Measurements from ENCODE around the gene CLDN16. TPM values are rescaled to one million over a fixed set of nuclear protein-coding genes. Genes with fewer than 3 reads are reported as not detected.

Gene CLDN16
- total RNA-seq, 2 experiments from 2014 or later, result not detected

GRCh38 chr3:190446573-190447279 is 58.8 kb downstream of the CLDN16 start:
- Mint-ChIP-seq H3K4me3 (no peak overlapping the region), H3K27me3 (ENCODE audit: low read depth) (no peaks in the 10 kb centered on the region), H3K27ac (no peak overlapping the region), H3K9me3 (no peaks in the 10 kb centered on the region), H3K4me1 (ENCODE audit: low read depth) (peaks cover 8% of the 10 kb centered on the region), H3K36me3 (ENCODE audit: low read depth) (no peaks in the 10 kb centered on the region)
- CTCF ChIA-PET, result no interaction called here
- no peak for DNase-seq
- intact Hi-C loops (cut with micrococcal nuclease), result no loop called here

- Mint-ChIP-seq H3K4me3 (no peak overlapping the region), H3K4me1 (ENCODE audit: low read depth) (peaks cover 8% of the 10 kb centered on the region), H3K36me3 (ENCODE audit: low read depth) (no peaks in the 10 kb centered on the region), H3K27ac (no peak overlapping the region), H3K9me3 (no peaks in the 10 kb centered on the region), H3K27me3 (ENCODE audit: low read depth) (peaks cover 2% of the 10 kb centered on the region)
- CTCF ChIA-PET, result no interaction called here
- DNase-seq, result no peak
- intact Hi-C loops (cut with micrococcal nuclease), result no loop called here
Measured at GRCh38 chr3:190448256-190448655, 60.3 kb downstream of the CLDN16 start.

GRCh38 chr3:190449801-190450200 is 61.8 kb downstream of the CLDN16 start, which contains the start of gene TMEM207:
Gene TMEM207, minus strand, starts transcription at chr3:190449901. Its CDS starts 92 bp downstream, at chr3:190449809.
- Mint-ChIP-seq H3K4me3 (no peak within 1 kb of the TSS), H3K27me3 (ENCODE audit: low read depth) (peaks cover 2% of the 10 kb centered on the region), H3K9me3 (no peaks in the 10 kb centered on the region), H3K27ac (no peak within 1 kb of the TSS), H3K4me1 (ENCODE audit: low read depth) (peaks cover 8% of the 10 kb centered on the region), H3K36me3 (ENCODE audit: low read depth) (no peaks in the 10 kb centered on the region)
- CTCF ChIA-PET, result interaction anchor here (1.1 kb wide), 1 partner anchor 417 kb away, joined by 3 read pairs; no protein-coding TSS in a partner anchor
- no peak for DNase-seq
- intact Hi-C loops (cut with micrococcal nuclease), result no loop called here

- H3K27me3 Mint-ChIP-seq (ENCODE audit: low read depth), result peaks cover 15% of the 10 kb centered on the region
- CTCF ChIA-PET, result no interaction called here
- no peak for DNase-seq
Measured at GRCh38 chr3:190455828-190456227, 67.9 kb downstream of the CLDN16 start.

GRCh38 chr3:190456770-190457169 is 68.8 kb downstream of the CLDN16 start:
- no peaks in the 10 kb centered on the region for H3K4me1 Mint-ChIP-seq (ENCODE audit: low read depth)
- CTCF ChIA-PET, result interaction anchor here (0.7 kb wide), 1 partner anchor 458 kb away, joined by 3 read pairs; no protein-coding TSS in a partner anchor

More at GRCh38 chr3:190455828-190456227, 67.9 kb downstream of the CLDN16 start:
- intact Hi-C loops (cut with micrococcal nuclease), result no loop called here
- Mint-ChIP-seq H3K36me3 (ENCODE audit: low read depth) (no peaks in the 10 kb centered on the region), H3K27ac (no peak overlapping the region), H3K4me1 (ENCODE audit: low read depth) (no peaks in the 10 kb centered on the region), H3K9me3 (no peaks in the 10 kb centered on the region), H3K4me3 (no peak overlapping the region)

GRCh38 chr3:190458040-190458439 is 70.1 kb downstream of the CLDN16 start:
- Mint-ChIP-seq H3K9me3 (no peaks in the 10 kb centered on the region), H3K27me3 (ENCODE audit: low read depth) (peaks cover 13% of the 10 kb centered on the region), H3K4me1 (ENCODE audit: low read depth) (no peaks in the 10 kb centered on the region), H3K4me3 (no peak overlapping the region), H3K27ac (no peak overlapping the region), H3K36me3 (ENCODE audit: low read depth) (no peaks in the 10 kb centered on the region)
- intact Hi-C loops (cut with micrococcal nuclease), result no loop called here
- no peak for DNase-seq
- CTCF ChIA-PET, result no interaction called here

More at GRCh38 chr3:190456770-190457169, 68.8 kb downstream of the CLDN16 start:
- intact Hi-C loops (cut with micrococcal nuclease), result no loop called here
- Mint-ChIP-seq H3K27me3 (ENCODE audit: low read depth) (peaks cover 15% of the 10 kb centered on the region), H3K9me3 (no peaks in the 10 kb centered on the region), H3K36me3 (ENCODE audit: low read depth) (no peaks in the 10 kb centered on the region), H3K27ac (no peak overlapping the region), H3K4me3 (no peak overlapping the region)
- DNase-seq, result no peak

Other genes starting within 250 kb of the CLDN16 start
- gene CLDN1, start 65.7 kb upstream of the CLDN16 start, total RNA-seq, result under 1 TPM; 0.88 to 0.96 TPM
- gene TMEM207, start 61.7 kb downstream of the CLDN16 start, total RNA-seq, result not detected
- gene IL1RAP, start 125.9 kb downstream of the CLDN16 start, total RNA-seq, result 10 to 100 TPM; 11.0 to 13.7 TPM

Measured in activated naive CD4-positive, alpha-beta T cell treated with anti-CD3 and anti-CD28 coated beads for 36 hours (primary cell).